ENCODE data around the gene ITGB6. TPM values are rescaled to one million over a fixed set of nuclear protein-coding genes. Genes with fewer than 3 reads are reported as not detected.
A peak's percentile ranks its signal among the peaks of the same experiment; 100 is the strongest.

ITGB6 gene, protein sequence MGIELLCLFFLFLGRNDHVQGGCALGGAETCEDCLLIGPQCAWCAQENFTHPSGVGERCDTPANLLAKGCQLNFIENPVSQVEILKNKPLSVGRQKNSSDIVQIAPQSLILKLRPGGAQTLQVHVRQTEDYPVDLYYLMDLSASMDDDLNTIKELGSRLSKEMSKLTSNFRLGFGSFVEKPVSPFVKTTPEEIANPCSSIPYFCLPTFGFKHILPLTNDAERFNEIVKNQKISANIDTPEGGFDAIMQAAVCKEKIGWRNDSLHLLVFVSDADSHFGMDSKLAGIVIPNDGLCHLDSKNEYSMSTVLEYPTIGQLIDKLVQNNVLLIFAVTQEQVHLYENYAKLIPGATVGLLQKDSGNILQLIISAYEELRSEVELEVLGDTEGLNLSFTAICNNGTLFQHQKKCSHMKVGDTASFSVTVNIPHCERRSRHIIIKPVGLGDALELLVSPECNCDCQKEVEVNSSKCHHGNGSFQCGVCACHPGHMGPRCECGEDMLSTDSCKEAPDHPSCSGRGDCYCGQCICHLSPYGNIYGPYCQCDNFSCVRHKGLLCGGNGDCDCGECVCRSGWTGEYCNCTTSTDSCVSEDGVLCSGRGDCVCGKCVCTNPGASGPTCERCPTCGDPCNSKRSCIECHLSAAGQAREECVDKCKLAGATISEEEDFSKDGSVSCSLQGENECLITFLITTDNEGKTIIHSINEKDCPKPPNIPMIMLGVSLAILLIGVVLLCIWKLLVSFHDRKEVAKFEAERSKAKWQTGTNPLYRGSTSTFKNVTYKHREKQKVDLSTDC
- total RNA-seq (not detected), polyA plus RNA-seq (not detected)

DNA sequence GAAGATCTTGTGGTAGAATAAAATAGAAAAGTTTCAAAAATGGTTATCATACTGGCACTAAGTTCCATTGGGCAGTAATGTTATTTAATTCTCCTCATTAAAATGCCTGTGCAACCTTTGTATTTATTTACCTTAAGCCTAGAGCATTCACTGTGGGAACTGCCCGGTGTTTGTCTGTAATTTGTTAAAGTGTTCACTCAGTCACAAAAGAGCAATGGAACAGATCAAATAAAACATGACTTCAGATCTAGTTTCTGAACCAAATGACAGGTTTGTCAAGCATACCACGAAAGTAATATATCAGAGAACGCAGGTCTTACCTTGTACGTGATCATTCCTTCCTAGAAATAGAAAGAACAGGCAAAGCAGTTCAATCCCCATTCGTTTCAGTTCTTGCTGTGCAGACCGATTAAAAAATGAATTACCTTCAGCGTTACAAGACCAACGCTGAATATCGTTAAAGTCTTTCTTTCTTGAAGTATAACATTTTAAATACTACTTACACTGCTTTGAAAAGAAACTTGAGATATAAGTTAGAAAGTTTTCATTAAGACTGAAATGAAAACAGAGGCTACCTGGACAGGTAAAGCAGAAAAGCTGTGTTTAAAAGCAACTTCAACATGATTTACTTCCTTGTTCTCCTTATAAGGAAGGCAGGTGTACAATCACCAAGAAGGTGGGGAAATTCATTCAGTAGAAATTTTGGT lies at the start of gene ITGB6:
ITGB6 (minus strand) TSS at position 590 of the 707 bp plus-strand sequence; CDS start at position 381, 209 bp downstream.
- Histone ChIP-seq H3K27ac (ENCODE audit: low read depth, low read length) (no peak within 1 kb of the TSS), H3K9me3 (ENCODE audit: control insufficient read depth in 1 of 2, low read length in 2 of 2) (no peaks in the 10 kb centered on the region), H3K36me3 (ENCODE audit: insufficient read depth, low read length) (no peaks in the 10 kb centered on the region), H3K4me3 (ENCODE audit: low read length in 2 of 2) (no peak within 1 kb of the TSS), H3K4me1 (ENCODE audit: insufficient read depth, low read length) (no peaks in the 10 kb centered on the region), H3K27me3 (ENCODE audit: insufficient read depth, low read length) (no peaks in the 10 kb centered on the region)
- Mint-ChIP-seq H3K4me3 (no peak within 1 kb of the TSS), H3K27me3 (peaks cover 0 to 1% of the 10 kb centered on the region in 2 donors), H3K36me3 (no peaks in the 10 kb centered on the region), H3K27ac (no peak within 1 kb of the TSS), H3K9me3 (no peaks in the 10 kb centered on the region), H3K4me1 (no peaks in the 10 kb centered on the region)
- DNase-seq, result no peak
- intact Hi-C loops (cut with micrococcal nuclease), result no loop called here
- ChIA-PET POLR2A (ENCODE audit: partially characterized antibody) (no interaction called here), CTCF (ENCODE audit: partially characterized antibody) (interaction anchor here (1.7 kb wide), 1 partner anchor 10 kb away, joined by 8 read pairs; no protein-coding TSS in a partner anchor)

DNA sequence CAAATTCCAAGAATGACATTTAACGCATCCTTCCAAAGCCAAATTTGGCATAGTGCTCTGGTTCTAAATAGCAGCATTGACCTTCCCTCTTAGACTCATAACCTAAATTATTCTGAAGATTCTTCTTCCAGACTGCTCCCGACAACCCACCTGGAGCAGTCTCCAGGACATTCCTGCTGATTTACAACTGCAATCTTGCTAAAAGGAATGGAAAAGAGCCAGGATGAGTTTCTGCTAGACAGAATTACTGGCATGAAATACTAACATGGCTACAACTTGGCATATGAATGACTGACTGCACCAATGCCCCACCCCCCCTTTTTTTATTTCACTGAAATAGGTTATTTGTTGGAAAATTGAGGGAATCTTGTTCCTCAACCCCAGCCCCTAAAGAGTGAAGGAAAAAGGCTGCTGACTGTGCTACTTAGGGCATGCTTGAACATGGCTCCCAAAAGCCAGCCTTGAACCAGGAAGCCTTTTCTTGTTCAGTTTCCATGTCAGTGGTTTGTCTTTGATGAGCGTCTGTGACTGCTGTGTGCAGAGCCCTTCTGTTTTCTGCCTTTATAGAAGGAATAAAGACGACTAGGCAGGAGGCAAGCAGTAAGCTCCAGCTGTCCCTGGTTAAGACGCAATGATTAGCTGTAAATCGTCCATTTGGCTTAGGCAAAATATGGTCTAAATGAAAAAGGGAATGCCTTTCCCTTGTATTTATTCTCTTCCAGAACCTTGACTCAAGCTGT lies 47.4 kb upstream of the ITGB6 start:
- peaks cover 0 to 4% (median 0%) of the 10 kb centered on the region in 4 donors for H3K4me1 Mint-ChIP-seq
- Histone ChIP-seq H3K27me3 (ENCODE audit: insufficient read depth, low read length) (no peaks in the 10 kb centered on the region), H3K9me3 (ENCODE audit: control insufficient read depth in 1 of 2, low read length in 2 of 2) (no peaks in the 10 kb centered on the region), H3K4me1 (ENCODE audit: insufficient read depth, low read length) (no peaks in the 10 kb centered on the region), H3K4me3 (ENCODE audit: low read length in 2 of 2) (no peak overlapping the region), H3K27ac (ENCODE audit: low read depth, low read length) (no peak overlapping the region), H3K36me3 (ENCODE audit: insufficient read depth, low read length) (no peaks in the 10 kb centered on the region)
- ChIA-PET POLR2A (ENCODE audit: partially characterized antibody) (no interaction called here), CTCF (ENCODE audit: partially characterized antibody) (interaction anchor here (1.5 to 13.0 kb wide), 2 partner anchors 37 to 745 kb away, joined by 3 to 182 read pairs; no protein-coding TSS in a partner anchor)
- intact Hi-C loops (cut with micrococcal nuclease), result no loop called here
- no peak overlapping the region for H3K4me3 Mint-ChIP-seq
- no peaks in the 10 kb centered on the region for H3K27me3 Mint-ChIP-seq
- H3K36me3 Mint-ChIP-seq, result no peaks in the 10 kb centered on the region
- no peak overlapping the region for H3K27ac Mint-ChIP-seq
- H3K9me3 Mint-ChIP-seq, result no peaks in the 10 kb centered on the region
- no peak for DNase-seq

DNA sequence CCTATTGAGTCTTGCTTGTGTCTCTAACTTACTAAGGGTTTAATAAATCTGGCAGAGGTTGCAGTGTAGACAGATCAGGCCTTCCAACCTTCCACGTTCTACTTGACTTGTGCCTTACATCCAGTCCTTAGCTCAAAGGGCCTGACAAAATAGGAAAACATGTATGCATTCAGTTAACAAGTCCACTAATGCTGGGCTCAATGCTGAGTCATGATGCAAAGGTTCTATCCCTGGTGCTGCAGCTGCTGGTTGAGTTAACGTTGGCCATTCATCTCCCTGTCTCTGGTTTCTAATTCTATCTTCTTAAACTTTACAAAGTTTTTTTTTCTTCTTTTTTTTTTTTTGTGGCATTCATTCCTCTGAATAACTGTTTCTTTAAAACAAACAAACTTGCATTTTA lies 46.3 kb upstream of the ITGB6 start:
- Mint-ChIP-seq H3K27me3 (no peaks in the 10 kb centered on the region), H3K4me1 (no peaks in the 10 kb centered on the region), H3K9me3 (no peaks in the 10 kb centered on the region), H3K27ac (no peak overlapping the region), H3K4me3 (no peak overlapping the region), H3K36me3 (no peaks in the 10 kb centered on the region)
- Histone ChIP-seq H3K27ac (ENCODE audit: low read depth, low read length) (no peak overlapping the region), H3K4me1 (ENCODE audit: insufficient read depth, low read length) (no peaks in the 10 kb centered on the region), H3K27me3 (ENCODE audit: insufficient read depth, low read length) (no peaks in the 10 kb centered on the region), H3K9me3 (ENCODE audit: control insufficient read depth in 1 of 2, low read length in 2 of 2) (no peaks in the 10 kb centered on the region), H3K36me3 (ENCODE audit: insufficient read depth, low read length) (no peaks in the 10 kb centered on the region), H3K4me3 (ENCODE audit: low read length in 2 of 2) (no peak overlapping the region)
- CTCF ChIA-PET (ENCODE audit: partially characterized antibody), result interaction anchor here (0.8 to 13.0 kb wide), 3 partner anchors 17 to 746 kb away, joined by 3 to 182 read pairs (median 4); no protein-coding TSS in a partner anchor
- no peak for DNase-seq
- POLR2A ChIA-PET (ENCODE audit: partially characterized antibody), result no interaction called here
- intact Hi-C loops (cut with micrococcal nuclease), result no loop called here

DNA sequence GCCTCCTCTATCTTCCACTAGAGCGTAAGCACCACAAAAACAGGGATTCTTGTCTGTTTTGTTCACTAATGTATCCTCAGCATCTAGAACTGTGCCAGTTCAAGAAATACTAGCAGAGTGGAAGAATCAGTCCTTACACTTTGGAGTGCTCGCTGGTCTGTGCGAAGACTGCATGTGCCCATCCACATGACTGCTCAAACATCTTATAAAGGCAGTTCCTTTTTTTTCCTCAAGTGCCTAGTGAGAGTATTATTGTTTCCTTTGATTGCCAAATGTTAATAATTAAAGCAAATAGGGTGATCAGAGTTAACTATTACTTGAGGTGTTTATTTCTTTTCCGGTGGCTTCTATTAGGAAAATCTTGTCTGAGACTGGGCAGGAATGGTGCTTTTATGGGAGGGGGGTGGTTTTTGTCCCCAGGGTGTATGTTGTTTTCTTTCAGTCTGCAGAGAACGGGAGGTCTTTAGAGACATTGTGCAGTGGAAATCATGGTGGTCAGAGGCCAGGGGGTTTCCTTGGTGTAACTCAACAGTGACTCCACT lies 45.6 kb upstream of the ITGB6 start:
- H3K27me3 Mint-ChIP-seq, result no peaks in the 10 kb centered on the region
- Histone ChIP-seq H3K36me3 (ENCODE audit: insufficient read depth, low read length) (no peaks in the 10 kb centered on the region), H3K4me1 (ENCODE audit: insufficient read depth, low read length) (no peaks in the 10 kb centered on the region), H3K27me3 (ENCODE audit: insufficient read depth, low read length) (no peaks in the 10 kb centered on the region), H3K27ac (ENCODE audit: low read depth, low read length) (no peak overlapping the region), H3K9me3 (ENCODE audit: control insufficient read depth in 1 of 2, low read length in 2 of 2) (no peaks in the 10 kb centered on the region), H3K4me3 (ENCODE audit: low read length in 2 of 2) (no peak overlapping the region)
- CTCF ChIA-PET (ENCODE audit: partially characterized antibody), result interaction anchor here (0.8 to 13.0 kb wide), 3 partner anchors 18 to 747 kb away, joined by 3 to 182 read pairs (median 4); no protein-coding TSS in a partner anchor
- no peak overlapping the region for H3K4me3 Mint-ChIP-seq
- no peaks in the 10 kb centered on the region for H3K9me3 Mint-ChIP-seq
- POLR2A ChIA-PET (ENCODE audit: partially characterized antibody), result no interaction called here
- no peak for DNase-seq
- no peak overlapping the region for H3K27ac Mint-ChIP-seq
- intact Hi-C loops (cut with micrococcal nuclease), result no loop called here
- no peaks in the 10 kb centered on the region for H3K36me3 Mint-ChIP-seq
- H3K4me1 Mint-ChIP-seq, result no peaks in the 10 kb centered on the region

DNA sequence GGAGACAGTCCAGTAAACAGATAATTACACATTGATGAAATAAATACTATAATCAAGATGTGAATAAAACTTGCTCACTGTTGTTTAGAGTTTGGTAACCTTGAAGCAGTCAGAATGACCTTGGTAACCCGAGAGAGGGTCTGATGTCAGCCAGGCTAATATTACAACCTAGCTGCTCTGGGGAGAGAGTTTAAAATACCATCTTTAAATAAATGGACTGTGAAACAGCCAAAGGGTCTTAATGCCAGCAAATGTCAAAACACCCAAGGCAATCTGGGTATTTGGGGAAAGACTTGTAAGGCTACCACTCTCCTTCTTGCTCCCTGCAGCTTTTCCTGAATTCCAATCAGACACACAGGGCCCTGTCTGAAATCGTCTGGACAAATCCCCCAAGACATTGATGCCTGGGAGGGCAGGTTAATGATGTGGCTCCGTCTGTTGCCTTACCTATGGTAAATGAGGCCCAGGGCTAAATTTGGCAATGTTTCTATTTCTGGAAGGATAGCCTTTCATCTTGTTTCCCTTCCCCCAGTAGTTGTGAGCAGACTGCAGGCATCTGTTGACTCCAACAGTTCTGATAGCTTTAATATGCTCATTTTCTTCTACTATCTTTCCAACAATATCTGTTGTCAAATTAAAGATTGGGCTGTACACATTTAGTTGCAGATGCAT lies 43.0 kb upstream of the ITGB6 start:
- H3K4me3 Mint-ChIP-seq, result no peak overlapping the region
- intact Hi-C loops (cut with micrococcal nuclease), result no loop called here
- H3K36me3 Mint-ChIP-seq, result no peaks in the 10 kb centered on the region
- no peaks in the 10 kb centered on the region for H3K27me3 Mint-ChIP-seq
- ChIA-PET POLR2A (ENCODE audit: partially characterized antibody) (no interaction called here), CTCF (ENCODE audit: partially characterized antibody) (interaction anchor here (1.1 kb wide), 1 partner anchor 9 kb away, joined by 3 read pairs; no protein-coding TSS in a partner anchor)
- no peaks in the 10 kb centered on the region for H3K4me1 ChIP-seq (ENCODE audit: insufficient read depth, low read length)
- H3K4me3 ChIP-seq (ENCODE audit: low read length in 2 of 2), result no peak overlapping the region
- H3K9me3 Mint-ChIP-seq, result no peaks in the 10 kb centered on the region
- no peaks in the 10 kb centered on the region for H3K4me1 Mint-ChIP-seq
- no peak overlapping the region for H3K27ac ChIP-seq (ENCODE audit: low read depth, low read length)
- H3K36me3 ChIP-seq (ENCODE audit: insufficient read depth, low read length), result no peaks in the 10 kb centered on the region
- no peak for DNase-seq
- H3K27me3 ChIP-seq (ENCODE audit: insufficient read depth, low read length), result no peaks in the 10 kb centered on the region
- H3K9me3 ChIP-seq (ENCODE audit: control insufficient read depth in 1 of 2, low read length in 2 of 2), result no peaks in the 10 kb centered on the region
- H3K27ac Mint-ChIP-seq, result no peak overlapping the region

DNA sequence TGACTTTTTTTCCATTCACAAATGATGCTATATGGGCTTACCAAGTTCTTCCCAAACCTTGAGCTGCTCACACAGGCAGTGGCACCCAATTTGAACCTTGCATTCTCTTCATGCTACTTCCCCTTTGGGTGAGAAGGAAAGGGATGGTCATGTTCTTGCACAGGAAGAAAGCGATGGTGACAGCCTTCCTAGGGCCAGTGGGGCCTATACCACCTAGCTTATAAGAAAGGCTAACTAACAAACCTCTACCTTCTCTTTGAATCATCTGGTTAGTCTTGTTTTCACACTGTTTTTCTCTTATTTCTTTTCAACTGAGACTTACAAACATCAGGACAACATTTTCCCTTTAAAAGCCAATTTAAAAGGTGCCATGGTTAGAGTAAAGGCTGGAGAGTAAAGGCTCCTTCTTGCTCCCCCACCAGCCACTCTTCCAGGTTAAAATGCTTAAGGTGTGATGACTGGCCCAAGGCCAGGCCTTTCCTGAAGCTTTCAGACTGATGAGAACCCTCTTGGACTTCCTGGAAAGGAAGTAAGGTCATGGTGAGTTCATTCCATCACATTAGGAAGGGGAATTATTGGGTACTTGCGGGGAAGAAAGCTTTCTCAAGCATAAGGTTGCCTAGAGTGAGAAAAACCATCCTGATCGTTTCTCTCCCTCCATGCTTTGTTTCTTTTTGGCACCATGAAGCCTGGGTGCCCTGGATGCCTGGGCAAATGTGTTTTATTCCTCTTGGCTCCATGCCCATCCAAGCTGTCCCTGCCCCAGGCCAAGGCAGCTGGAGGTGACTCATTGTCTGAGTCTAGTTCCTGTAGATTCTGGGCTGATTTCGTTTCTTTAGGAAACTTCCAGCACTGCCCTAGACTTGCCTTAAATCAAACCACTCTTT lies 41.4 kb upstream of the ITGB6 start:
- no peaks in the 10 kb centered on the region for H3K4me1 Mint-ChIP-seq
- H3K27me3 ChIP-seq (ENCODE audit: insufficient read depth, low read length), result no peaks in the 10 kb centered on the region
- ChIA-PET CTCF (ENCODE audit: partially characterized antibody) (interaction anchor here (0.8 to 1.3 kb wide), 4 partner anchors 8 to 188 kb away, joined by 3 to 4 read pairs (median 4); no protein-coding TSS in a partner anchor), POLR2A (ENCODE audit: partially characterized antibody) (no interaction called here)
- H3K27ac Mint-ChIP-seq, result peak overlapping the region in 1 of 7 donors; percentile 31
- no peaks in the 10 kb centered on the region for H3K4me1 ChIP-seq (ENCODE audit: insufficient read depth, low read length)
- intact Hi-C loops (cut with micrococcal nuclease), result no loop called here
- no peaks in the 10 kb centered on the region for H3K9me3 Mint-ChIP-seq
- no peak for DNase-seq
- no peak overlapping the region for H3K4me3 Mint-ChIP-seq
- no peaks in the 10 kb centered on the region for H3K9me3 ChIP-seq (ENCODE audit: control insufficient read depth in 1 of 2, low read length in 2 of 2)
- no peak overlapping the region for H3K4me3 ChIP-seq (ENCODE audit: low read length in 2 of 2)
- no peaks in the 10 kb centered on the region for H3K27me3 Mint-ChIP-seq
- no peaks in the 10 kb centered on the region for H3K36me3 Mint-ChIP-seq
- H3K36me3 ChIP-seq (ENCODE audit: insufficient read depth, low read length), result no peaks in the 10 kb centered on the region
- H3K27ac ChIP-seq (ENCODE audit: low read depth, low read length), result no peak overlapping the region

Measured in CD4-positive, alpha-beta memory T cell (primary cell).